H7 (cell line): ENCODE measurements around the gene EIF4H. TPM values are rescaled to one million over a fixed set of nuclear protein-coding genes. Genes with fewer than 3 reads are reported as not detected.
"Not testable (repeated sequence)": the region's sequence is repeated elsewhere in the genome, so short reads cannot be mapped to it uniquely, and the experiment has no call there.

Source experiments
- DNase-seq: peaks from one replicate; pipeline ENCODE4 v3.0.0; 2012
- H3K27me3 ChIP-seq: 2 replicates; pipeline ENCODE4 v1.6.0; 2011; ENCODE audit warnings: mild to moderate bottlenecking, low read length; ENCODE audit not compliant: control insufficient read depth, insufficient read depth
- H3K36me3 ChIP-seq: replicated peaks from 2 replicates; pipeline ENCODE4 v1.5.1; 2011; ENCODE audit warnings: low read length; ENCODE audit not compliant: control insufficient read depth, insufficient read depth
- H3K4me3 ChIP-seq: 2 replicates; pipeline ENCODE4 v1.5.1; 2011; ENCODE audit warnings: low read depth, mild to moderate bottlenecking, control low read depth, low read length, moderate library complexity; ENCODE audit not compliant: insufficient read depth
- total RNA-seq: library from RNA; depleted of rRNA; stranded (reverse); fragments of >200 nt; shearing (Covaris generic); gene quantifications from 2 replicates; pipeline ENCODE4 v1.2.3, GENCODE V29; 2014

EIF4H gene
- total RNA-seq, 1 experiment from 2014 or later = 316 TPM

- H3K27me3 ChIP-seq = no peaks in the 10 kb centered on the region
- no peak overlapping the region for H3K4me3 ChIP-seq
- H3K36me3 ChIP-seq = no peaks in the 10 kb centered on the region
- DNase-seq = peak; percentile 59
These were observed 28.8 kb downstream of the EIF4H start for GRCh38 chr7:74202841-74203556.

DNA sequence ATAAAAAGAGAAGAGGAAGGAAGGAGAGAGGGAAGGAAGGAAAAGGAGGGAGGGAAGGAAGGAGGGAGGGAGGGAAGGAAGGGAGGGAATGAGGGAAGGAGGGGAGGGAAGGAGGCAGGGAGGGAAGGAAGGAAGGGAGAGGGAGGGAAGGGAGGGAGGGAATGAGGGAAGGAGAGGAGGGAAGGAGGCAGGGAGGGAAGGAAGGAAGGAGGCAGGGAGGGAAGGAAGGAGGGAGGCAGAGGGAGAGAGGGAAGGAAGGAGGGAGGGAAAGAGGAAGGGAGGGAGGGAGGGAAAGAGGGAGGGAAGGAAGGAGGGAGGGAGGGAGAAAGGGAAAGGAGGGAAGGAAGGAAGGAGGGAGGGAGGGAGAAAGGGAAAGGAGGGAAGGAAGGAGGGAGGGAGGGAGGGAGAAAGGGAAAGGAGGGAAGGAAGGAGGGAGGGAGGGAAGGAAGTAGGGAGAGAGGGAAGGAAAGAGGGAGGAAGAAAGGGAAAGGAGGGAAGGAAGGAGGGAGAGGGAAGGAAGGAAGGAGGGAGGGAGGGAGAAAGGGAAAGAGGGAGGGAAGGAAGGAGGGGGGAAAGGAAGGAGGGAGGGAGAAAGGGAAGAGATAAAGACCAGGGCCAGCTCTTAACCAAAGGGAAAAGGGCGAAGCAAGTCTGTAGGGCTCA is 29.9 kb downstream of the EIF4H start:
- H3K27me3 ChIP-seq = no peaks in the 10 kb centered on the region
- H3K36me3 ChIP-seq = no peaks in the 10 kb centered on the region
- no peak for DNase-seq
- no peak overlapping the region for H3K4me3 ChIP-seq

GRCh38 chr7:74206052-74206451 is 31.9 kb downstream of the EIF4H start:
- not testable (repeated sequence) for H3K4me3 ChIP-seq, H3K27me3 ChIP-seq, DNase-seq, H3K36me3 ChIP-seq

DNA sequence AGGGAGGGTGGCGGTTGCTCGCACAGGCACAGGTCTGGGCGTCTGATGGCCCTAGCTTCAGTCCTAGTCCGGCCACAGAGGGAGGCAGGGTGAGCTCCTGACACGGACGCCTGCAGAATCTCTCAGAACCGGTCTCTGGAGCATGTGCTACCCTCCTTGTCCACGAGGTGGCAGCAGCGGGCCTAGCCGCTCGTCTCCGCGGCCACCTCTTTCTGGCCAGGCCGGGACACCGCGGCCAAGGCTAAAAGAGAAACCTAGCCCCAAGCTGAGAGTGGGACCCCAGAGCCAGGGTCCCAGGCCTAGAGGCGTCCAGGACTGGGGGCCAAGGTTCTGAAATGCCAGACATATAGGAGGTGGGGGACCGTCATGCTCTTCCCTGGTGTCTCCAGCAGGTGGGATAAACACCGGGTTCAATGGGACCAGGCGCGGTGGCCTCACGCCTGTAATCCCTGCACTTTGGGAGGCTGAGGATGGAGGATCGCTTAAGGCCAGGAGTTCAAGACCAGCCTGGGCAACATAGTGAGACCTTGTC is 32.5 kb downstream of the EIF4H start:
- Histone ChIP-seq H3K27me3 (no peaks in the 10 kb centered on the region), H3K4me3 (no peak overlapping the region), H3K36me3 (no peaks in the 10 kb centered on the region)
- peak; percentile 89 for DNase-seq

DNA sequence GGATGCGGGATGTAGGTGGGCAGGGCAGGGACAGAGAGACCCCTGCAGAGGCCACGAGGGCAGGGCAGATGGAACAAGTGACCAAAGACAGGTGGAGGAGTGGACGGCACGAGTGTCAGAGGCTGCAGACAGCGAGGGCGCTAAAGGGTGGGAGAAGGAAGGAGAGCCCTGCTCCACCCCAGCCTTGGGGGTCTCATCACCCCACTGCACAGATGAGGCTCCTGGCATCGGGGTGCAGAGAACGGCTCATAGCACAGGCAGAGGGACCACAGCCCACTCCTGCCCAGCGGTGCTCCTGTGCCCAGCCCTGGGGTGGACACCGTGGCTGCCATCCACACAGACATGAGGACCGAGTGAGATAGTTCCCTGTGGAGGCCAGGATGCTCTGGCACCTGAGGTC is 33.4 kb downstream of the EIF4H start:
- Histone ChIP-seq H3K4me3 (no peak overlapping the region), H3K36me3 (no peaks in the 10 kb centered on the region), H3K27me3 (no peaks in the 10 kb centered on the region)
- DNase-seq = peak; percentile 17

DNA sequence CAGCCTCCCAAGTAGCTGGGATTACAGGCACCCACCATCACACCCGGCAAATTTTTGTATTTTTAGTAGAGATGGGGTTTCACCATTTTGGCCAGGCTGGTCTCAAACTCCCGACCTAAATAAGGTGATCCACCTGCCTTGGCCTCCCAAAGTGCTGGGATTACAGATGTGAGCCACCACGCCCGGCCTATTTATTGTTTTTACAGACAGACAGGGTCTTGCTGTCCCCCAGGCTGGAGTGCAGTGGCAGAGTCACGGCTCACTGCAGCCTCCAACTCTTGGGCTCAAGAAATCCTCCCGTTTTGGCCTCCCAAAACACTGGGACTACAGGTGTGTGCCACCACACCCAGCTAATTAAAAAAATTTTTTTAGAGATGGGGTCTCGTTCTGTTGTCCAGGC is 34.1 kb downstream of the EIF4H start:
- H3K36me3 ChIP-seq, H3K27me3 ChIP-seq, DNase-seq, H3K4me3 ChIP-seq: not testable (repeated sequence)

GRCh38 chr7:74212661-74213060 is 38.5 kb downstream of the EIF4H start:
- Histone ChIP-seq H3K27me3 (no peaks in the 10 kb centered on the region), H3K36me3 (no peaks in the 10 kb centered on the region), H3K4me3 (no peak overlapping the region)
- DNase-seq = no peak

DNA sequence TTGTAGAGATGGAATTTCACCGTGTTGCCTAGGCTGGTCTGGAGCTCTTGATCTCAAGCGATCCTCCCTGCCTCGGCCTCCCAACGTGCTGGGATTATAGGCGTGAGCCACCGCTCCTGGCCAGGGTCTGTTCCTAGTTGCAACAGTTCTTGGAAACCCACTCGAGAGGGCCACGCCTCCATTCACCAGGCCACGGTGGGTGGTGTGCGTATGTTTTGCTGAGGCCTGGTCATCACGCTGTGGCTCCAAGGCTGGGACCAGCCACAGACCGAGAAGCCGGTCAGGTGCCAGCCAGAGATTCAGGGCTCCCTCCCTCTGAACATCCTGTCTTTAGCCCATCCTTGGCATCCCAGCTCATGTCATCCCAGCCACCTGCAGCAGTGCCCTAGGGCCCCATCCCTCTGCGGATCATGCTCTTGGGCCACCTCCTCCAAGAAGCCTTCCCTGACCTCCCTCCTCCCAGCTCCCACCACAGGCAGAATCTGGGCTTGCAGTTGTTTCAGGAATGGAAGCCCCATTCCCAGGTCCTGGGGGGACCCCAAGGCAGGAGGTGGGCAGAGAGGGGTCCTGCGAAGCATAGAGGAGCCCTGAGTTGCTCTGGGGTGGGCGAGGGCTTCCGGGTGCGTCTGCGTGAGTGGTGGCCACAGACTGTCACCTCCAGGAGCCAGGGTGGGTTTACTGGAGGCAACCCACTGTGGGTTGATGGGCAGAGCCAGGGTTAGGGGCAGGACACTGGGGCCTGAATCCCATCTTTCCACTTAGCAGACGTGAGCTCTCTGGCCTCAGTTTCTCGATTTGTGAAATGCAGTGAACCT is 40.9 kb downstream of the EIF4H start:
- no peaks in the 10 kb centered on the region for H3K27me3 ChIP-seq

DNA sequence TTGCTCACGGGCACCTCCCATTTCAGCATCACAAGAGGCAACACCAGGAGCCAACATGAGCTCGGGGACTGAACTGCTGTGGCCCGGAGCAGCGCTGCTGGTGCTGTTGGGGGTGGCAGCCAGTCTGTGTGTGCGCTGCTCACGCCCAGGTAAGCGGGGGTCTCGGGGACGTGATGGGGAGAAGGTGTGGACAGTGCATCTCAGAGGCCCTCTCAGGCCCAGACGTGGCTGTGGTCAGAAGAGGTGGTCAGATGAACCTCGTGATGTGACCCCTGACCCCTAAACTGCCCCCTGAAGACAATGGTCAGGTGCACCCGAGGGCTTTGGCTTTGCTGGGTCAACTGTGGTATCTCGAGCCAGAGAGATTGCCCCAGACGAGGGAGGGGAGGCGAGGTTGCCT is 41.8 kb downstream of the EIF4H start:
- no peak overlapping the region for H3K4me3 ChIP-seq
- H3K36me3 ChIP-seq = no peaks in the 10 kb centered on the region
- DNase-seq = peak; percentile 41
- no peaks in the 10 kb centered on the region for H3K27me3 ChIP-seq

More for the DNA sequence above, 40.9 kb downstream of the EIF4H start:
- H3K36me3 ChIP-seq = no peaks in the 10 kb centered on the region
- H3K4me3 ChIP-seq = no peak overlapping the region
- DNase-seq = peak; percentile 49

DNA sequence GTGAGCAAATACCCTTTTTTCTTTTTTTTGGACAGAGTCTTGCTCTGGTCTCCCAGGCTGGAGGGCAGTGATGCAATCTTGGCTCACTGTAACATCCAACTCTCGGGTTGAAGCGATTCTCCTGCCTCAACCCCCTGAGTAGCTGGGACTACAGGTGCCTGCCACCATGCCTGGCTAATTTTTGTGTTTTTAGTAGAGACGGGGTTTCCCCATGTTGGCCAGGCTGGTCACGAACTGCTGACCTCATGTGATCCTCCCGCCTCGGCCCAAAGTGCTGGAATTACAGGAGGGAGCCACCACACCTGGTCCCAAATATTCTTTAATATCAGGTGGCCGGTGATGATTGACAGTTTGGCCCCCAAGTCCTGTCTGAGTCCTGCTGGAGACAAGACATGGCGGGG is 42.2 kb downstream of the EIF4H start:
- Histone ChIP-seq H3K36me3 (no peaks in the 10 kb centered on the region), H3K27me3 (no peaks in the 10 kb centered on the region), H3K4me3 (no peak overlapping the region)
- DNase-seq = no peak

- Histone ChIP-seq H3K27me3 (no peaks in the 10 kb centered on the region), H3K36me3 (no peaks in the 10 kb centered on the region), H3K4me3 (no peak overlapping the region)
- no peak for DNase-seq
These were observed 43.5 kb downstream of the EIF4H start for GRCh38 chr7:74217455-74218342.

- DNase-seq = no peak
- no peaks in the 10 kb centered on the region for H3K36me3 ChIP-seq
- H3K27me3 ChIP-seq = no peaks in the 10 kb centered on the region
- H3K4me3 ChIP-seq = no peak overlapping the region
These were observed 44.2 kb downstream of the EIF4H start for GRCh38 chr7:74218343-74218698.

- peak; percentile 47 for DNase-seq
- no peaks in the 10 kb centered on the region for H3K36me3 ChIP-seq
- H3K27me3 ChIP-seq = no peaks in the 10 kb centered on the region
- H3K4me3 ChIP-seq = no peak overlapping the region
These were observed 45.3 kb downstream of the EIF4H start for GRCh38 chr7:74219416-74219815.

DNA sequence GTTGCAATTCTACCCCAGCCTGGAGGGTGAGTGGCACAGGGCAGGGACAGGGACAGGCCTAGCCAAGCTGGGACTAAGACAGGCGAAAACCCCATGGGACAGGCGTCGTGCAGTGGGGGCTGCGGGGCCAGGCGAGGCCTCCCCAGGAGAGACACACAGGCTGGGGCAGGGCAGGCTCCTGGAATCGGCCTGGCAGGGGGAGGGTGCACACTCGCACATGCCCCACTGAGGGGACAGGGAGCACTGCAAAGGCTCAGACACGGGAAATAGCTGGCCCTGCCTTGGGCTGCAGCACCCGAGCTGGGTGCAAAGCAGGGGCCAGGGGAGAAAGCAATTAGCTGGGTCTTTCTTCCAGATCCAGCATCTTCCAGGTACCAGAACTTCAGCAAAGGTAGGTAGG is 46.1 kb downstream of the EIF4H start:
- Histone ChIP-seq H3K4me3 (no peak overlapping the region), H3K27me3 (no peaks in the 10 kb centered on the region)

More for the DNA sequence above, 46.1 kb downstream of the EIF4H start:
- H3K36me3 ChIP-seq = no peaks in the 10 kb centered on the region; the same call in 1 of the 2 replicates
- DNase-seq = peak; percentile 59
